K562 (cell line): ENCODE results near the gene DAGLA. TPM values are rescaled to one million over a fixed set of nuclear protein-coding genes. Genes with fewer than 3 reads are reported as not detected.

Experiments
- ARHGAP35 ChIP-seq: fragments of 450-650 bp; IDR thresholded peaks from 2 replicates; pipeline ENCODE4 v1.6.1; 2018; ENCODE audit not compliant: partially characterized antibody
- ATF1 ChIP-seq, 2 experiments: fragments of 450-650 bp in 1 of 2; IDR thresholded peaks; 2 replicates each; pipeline ENCODE4 v1.6.1; 2016; ENCODE audit warnings: missing compliant biosample characterization in 1 of 2, missing genetic modification characterization in 1 of 2
- BMI1 ChIP-seq: fragments of 150-350 bp; IDR thresholded peaks from 2 replicates; pipeline ENCODE4 v1.6.1; 2014; ENCODE audit warnings: low read length
- BRF1 ChIP-seq: IDR thresholded peaks from 3 replicates; pipeline ENCODE4 v1.6.1; 2011; ENCODE audit warnings: borderline replicate concordance, mild to moderate bottlenecking; ENCODE audit not compliant: insufficient read length; ENCODE audit errors: extremely low read depth
- DACH1 ChIP-seq: fragments of 450-650 bp; IDR thresholded peaks from 2 replicates; pipeline ENCODE4 v1.6.1; 2018; ENCODE audit not compliant: partially characterized antibody
- FOXP4 ChIP-seq: sonication (generic); formaldehyde crosslinking; IDR thresholded peaks from 2 replicates; pipeline ENCODE4 v1.8.0; 2022; ENCODE audit warnings: mild to moderate bottlenecking, missing genetic modification reagents, borderline replicate concordance
- ID3 ChIP-seq, 2 experiments: fragments of 250-450 bp in 1 of 2; fragments of 450-650 bp in 1 of 2; sonication (Bioruptor Pico) in 1 of 2; IDR thresholded peaks; 2 replicates each; pipeline versions ENCODE4 v1.6.1 to v1.8.0; 2016 to 2021; ENCODE audit warnings: mild to moderate bottlenecking in 2 of 2, moderate library complexity in 2 of 2, missing compliant biosample characterization in 1 of 2, missing genetic modification characterization in 1 of 2
- PHF20 ChIP-seq: fragments of 450-650 bp; IDR thresholded peaks from 2 replicates; pipeline ENCODE4 v1.6.1; 2018; ENCODE audit not compliant: partially characterized antibody
- PRPF4 ChIP-seq: fragments of 200-400 bp; formaldehyde crosslinking; IDR thresholded peaks from one replicate; pipeline ENCODE4 v1.6.1; 2017; ENCODE audit warnings: low read length, low read depth, mild to moderate bottlenecking; ENCODE audit not compliant: insufficient read depth, poor library complexity, severe bottlenecking
- RBM34 ChIP-seq: fragments of 200-400 bp; formaldehyde crosslinking; IDR thresholded peaks from 2 replicates; pipeline ENCODE4 v1.6.1; 2018; ENCODE audit warnings: low read length, borderline replicate concordance; ENCODE audit not compliant: insufficient read depth
- SIX5 ChIP-seq, 2 experiments: IDR thresholded peaks; 2 replicates each; pipeline ENCODE4 v1.6.1; 2011; ENCODE audit warnings: low read length in 2 of 2, borderline replicate concordance in 1 of 2, low read depth in 1 of 2, mild to moderate bottlenecking in 1 of 2, moderate library complexity in 1 of 2; ENCODE audit not compliant: insufficient read depth in 1 of 2
- TCF3 ChIP-seq: sonication (generic); formaldehyde crosslinking; IDR thresholded peaks from 2 replicates; pipeline ENCODE4 v1.4.0; 2020; ENCODE audit warnings: mild to moderate bottlenecking, missing genetic modification reagents
- TRIM25 ChIP-seq: fragments of 450-650 bp; IDR thresholded peaks from 2 replicates; pipeline ENCODE4 v1.7.0; 2016; ENCODE audit warnings: borderline replicate concordance
- ZBTB12 ChIP-seq: fragments of 250-450 bp; sonication (Bioruptor Pico); IDR thresholded peaks from 2 replicates; pipeline ENCODE4 v1.4.0; 2020
- ZC3H4 ChIP-seq: sonication (generic); formaldehyde crosslinking; IDR thresholded peaks from 2 replicates; pipeline ENCODE4 v1.9.0; 2021; ENCODE audit warnings: missing genetic modification reagents, borderline replicate concordance
- ZEB2 ChIP-seq: fragments of 450-650 bp; IDR thresholded peaks from 2 replicates; pipeline ENCODE4 v1.6.1; 2016
- ZNF124 ChIP-seq: sonication (generic); formaldehyde crosslinking; IDR thresholded peaks from 2 replicates; pipeline ENCODE4 v1.8.1; 2022; ENCODE audit warnings: missing genetic modification reagents
- ZNF445 ChIP-seq: fragments of 250-450 bp; sonication (Bioruptor Pico); IDR thresholded peaks from 2 replicates; pipeline ENCODE4 v1.4.0; 2020; ENCODE audit warnings: low read depth, mild to moderate bottlenecking, moderate library complexity
- ZNF449 ChIP-seq: fragments of 250-450 bp; sonication (Bioruptor Pico); IDR thresholded peaks from 2 replicates; pipeline ENCODE4 v1.8.0; 2022; ENCODE audit warnings: moderate library complexity, mild to moderate bottlenecking, inconsistent platforms
- ZNF76 ChIP-seq: fragments of 250-450 bp; sonication (Bioruptor Pico); IDR thresholded peaks from 2 replicates; pipeline ENCODE4 v1.4.0; 2020; ENCODE audit warnings: mild to moderate bottlenecking, moderate library complexity, borderline replicate concordance
- polyA plus RNA-seq, 8 experiments: library from polyadenylated mRNA; depleted of rRNA in 4 of 8; stranded (reverse) in 5 of 8; unstranded in 3 of 8; fragments of >200 nt; fragmentation: Nextera tagmentation in 2 of 8; fragmentation: Illumina TruSeq in 1 of 8; extraction: Ambion mirVana in 2 of 8; extraction: Trizol in 1 of 8; gene quantifications; 2 replicates each; pipeline versions ENCODE4 v1.2.1 to v1.2.3, GENCODE V29; 2011 to 2014; ENCODE audit warnings: inconsistent platforms in 1 of 8, missing spikeins in 1 of 8
- total RNA-seq, 7 experiments: library from RNA; depleted of rRNA in 6 of 7; stranded (reverse); fragments of >200 nt in 6 of 7; fragmentation: Illumina TruSeq in 2 of 7; extraction: Trizol in 2 of 7; gene quantifications; 2 replicates each; pipeline versions ENCODE4 v1.2.1 to v1.2.3, GENCODE V29; 2011 to 2021; ENCODE audit warnings: low replicate concordance in 1 of 7

The DAGLA gene
- total and polyA plus RNA-seq, 9 of the 15 experiments (the other 6 are each of a cell fraction or from before 2014, with no cell fraction given): 0.03 to 0.16 (median 0.04) TPM; not detected in 4

- TF ChIP-seq BRF1 (no peak), RBM34 (no peak), ZC3H4 (CRISPR knock-in tag) (no peak), ZNF445 (CRISPR knock-in tag) (no peak), PRPF4 (no peak), ARHGAP35 (no peak), DACH1 (no peak), ZBTB12 (CRISPR knock-in tag) (no peak), PHF20 (no peak), TRIM25 (no peak), BMI1 (no peak), ATF1 (CRISPR knock-in tag; IDR thresholded peaks at IDR 0.05) (no peak), ATF1 (tag; IDR thresholded peaks at IDR 0.05) (0 out of 2 replicates have a peak, but pooled peaks have one; percentile 8), FOXP4 (CRISPR knock-in tag) (no peak), ID3 (CRISPR knock-in tag; IDR thresholded peaks at IDR 0.05) (no peak), ID3 (tag; IDR thresholded peaks at IDR 0.05) (peak; percentile 90), ZNF124 (CRISPR knock-in tag) (no peak), SIX5 (IDR thresholded peaks at IDR 0.05; ENCODE audit: borderline replicate concordance in 1 of 2, insufficient read depth in 1 of 2, low read depth in 1 of 2, low read length in 2 of 2) (peak in 1 of 2 experiments; percentile 22; a peak in 1 of 4 replicates), TCF3 (no peak), ZEB2 (no peak), ZNF76 (CRISPR knock-in tag) (0 out of 2 replicates have a peak, but pooled peaks have one; percentile 37), ZNF449 (CRISPR knock-in tag) (no peak)
Measured at GRCh38 chr11:61639816-61640443, 40.3 kb upstream of the DAGLA start (continued).
